K562 (cell line): ENCODE results near the gene CGB8. TPM values are rescaled to one million over a fixed set of nuclear protein-coding genes. Genes with fewer than 3 reads are reported as not detected.

Source experiments
- CHCHD3 ChIP-seq: fragments of 250-450 bp; sonication (Bioruptor Pico); IDR thresholded peaks from 2 replicates; pipeline ENCODE4 v2.1.2; 2022; ENCODE audit warnings: mild to moderate bottlenecking
- EP300 ChIP-seq: IDR thresholded peaks from 2 replicates; pipeline ENCODE4 v1.6.1; 2012; ENCODE audit warnings: low read length, improper control_type of control experiment
- FOXJ2 ChIP-seq: fragments of 200-800 bp; sonication (Bioruptor generic); IDR thresholded peaks from 2 replicates; pipeline ENCODE4 v1.6.1; 2016; ENCODE audit warnings: missing genetic modification characterization, missing compliant biosample characterization
- GTF2F1 ChIP-seq: IDR thresholded peaks from 2 replicates; pipeline ENCODE4 v1.6.1; 2011; ENCODE audit warnings: low read depth, low read length, improper control_type of control experiment
- HEY1 ChIP-seq: fragments of 250-450 bp; sonication (Bioruptor Pico); IDR thresholded peaks from 2 replicates; pipeline ENCODE4 v1.5.0; 2020; ENCODE audit warnings: mild to moderate bottlenecking, moderate library complexity, borderline replicate concordance
- MTA3 ChIP-seq: fragments of 450-650 bp; formaldehyde crosslinking; IDR thresholded peaks from 2 replicates; pipeline ENCODE4 v1.6.1; 2017; ENCODE audit warnings: mild to moderate bottlenecking, borderline replicate concordance
- TOE1 ChIP-seq, 2 experiments: fragments of 450-650 bp in 1 of 2; sonication (generic) in 1 of 2; formaldehyde crosslinking in 1 of 2; IDR thresholded peaks; 2 replicates each; pipeline versions ENCODE4 v1.7.1 to v1.8.0; 2016 to 2022; ENCODE audit warnings: borderline replicate concordance in 2 of 2, mild to moderate bottlenecking in 2 of 2, antibody characterized with exemption in 1 of 2, inconsistent platforms in 1 of 2, low read depth in 1 of 2, missing genetic modification reagents in 1 of 2, moderate library complexity in 1 of 2
- ZFPM2 ChIP-seq: fragments of 250-450 bp; sonication (Bioruptor Pico); IDR thresholded peaks from 2 replicates; pipeline ENCODE4 v1.5.1; 2022; ENCODE audit warnings: mild to moderate bottlenecking
- ZNF174 ChIP-seq: fragments of 250-450 bp; sonication (Bioruptor Pico); IDR thresholded peaks from 2 replicates; pipeline ENCODE4 v1.4.0; 2020; ENCODE audit warnings: mild to moderate bottlenecking
- polyA plus RNA-seq, 8 experiments: library from polyadenylated mRNA; depleted of rRNA in 4 of 8; stranded (reverse) in 5 of 8; unstranded in 3 of 8; fragments of >200 nt; fragmentation: Nextera tagmentation in 2 of 8; fragmentation: Illumina TruSeq in 1 of 8; extraction: Ambion mirVana in 2 of 8; extraction: Trizol in 1 of 8; gene quantifications; 2 replicates each; pipeline versions ENCODE4 v1.2.1 to v1.2.3, GENCODE V29; 2011 to 2014; ENCODE audit warnings: inconsistent platforms in 1 of 8, missing spikeins in 1 of 8
- total RNA-seq, 7 experiments: library from RNA; depleted of rRNA in 6 of 7; stranded (reverse); fragments of >200 nt in 6 of 7; fragmentation: Illumina TruSeq in 2 of 7; extraction: Trizol in 2 of 7; gene quantifications; 2 replicates each; pipeline versions ENCODE4 v1.2.1 to v1.2.3, GENCODE V29; 2011 to 2021; ENCODE audit warnings: low replicate concordance in 1 of 7
- TF ChIP-seq, protein P1 (sequence below), 2 experiments: fragments of 450-650 bp in 1 of 2; sonication (generic) in 1 of 2; formaldehyde crosslinking in 1 of 2; IDR thresholded peaks in 1 of 2; conservative IDR thresholded peaks in 1 of 2; 2 replicates each; pipeline versions ENCODE4 v1.6.1 to v1.8.1; 2016 to 2023; ENCODE audit warnings: mild to moderate bottlenecking in 2 of 2, moderate library complexity in 2 of 2, inconsistent platforms in 1 of 2, missing genetic modification reagents in 1 of 2
- TF ChIP-seq, protein P2 (sequence below), 2 experiments: fragments of 450-650 bp; IDR thresholded peaks; 2 replicates each; pipeline ENCODE4 v1.6.1; 2016
- TF ChIP-seq, protein P3 (sequence below): IDR thresholded peaks from 2 replicates; pipeline ENCODE4 v1.6.1; 2011; ENCODE audit warnings: borderline replicate concordance, low read depth, mild to moderate bottlenecking, moderate library complexity, low read length; ENCODE audit not compliant: insufficient read depth, poor library complexity, severe bottlenecking
- TF ChIP-seq, protein P4 (sequence below): fragments of 150-350 bp; conservative IDR thresholded peaks from 2 replicates; pipeline ENCODE4 v1.6.1; 2014; ENCODE audit warnings: low read length
- TF ChIP-seq, protein P5 (sequence below): sonication (generic); IDR thresholded peaks from 2 replicates; pipeline ENCODE4 v1.6.1; 2016
- TF ChIP-seq, protein P6 (sequence below): fragments of 200-400 bp; formaldehyde crosslinking; IDR thresholded peaks from 2 replicates; pipeline ENCODE4 v1.6.1; 2017; ENCODE audit warnings: mild to moderate bottlenecking, low read depth, low read length, moderate library complexity

CGB8 gene
- total and polyA plus RNA-seq, 9 of the 15 experiments (the other 6 are each of a cell fraction or from before 2014, with no cell fraction given): not detected

DNA sequence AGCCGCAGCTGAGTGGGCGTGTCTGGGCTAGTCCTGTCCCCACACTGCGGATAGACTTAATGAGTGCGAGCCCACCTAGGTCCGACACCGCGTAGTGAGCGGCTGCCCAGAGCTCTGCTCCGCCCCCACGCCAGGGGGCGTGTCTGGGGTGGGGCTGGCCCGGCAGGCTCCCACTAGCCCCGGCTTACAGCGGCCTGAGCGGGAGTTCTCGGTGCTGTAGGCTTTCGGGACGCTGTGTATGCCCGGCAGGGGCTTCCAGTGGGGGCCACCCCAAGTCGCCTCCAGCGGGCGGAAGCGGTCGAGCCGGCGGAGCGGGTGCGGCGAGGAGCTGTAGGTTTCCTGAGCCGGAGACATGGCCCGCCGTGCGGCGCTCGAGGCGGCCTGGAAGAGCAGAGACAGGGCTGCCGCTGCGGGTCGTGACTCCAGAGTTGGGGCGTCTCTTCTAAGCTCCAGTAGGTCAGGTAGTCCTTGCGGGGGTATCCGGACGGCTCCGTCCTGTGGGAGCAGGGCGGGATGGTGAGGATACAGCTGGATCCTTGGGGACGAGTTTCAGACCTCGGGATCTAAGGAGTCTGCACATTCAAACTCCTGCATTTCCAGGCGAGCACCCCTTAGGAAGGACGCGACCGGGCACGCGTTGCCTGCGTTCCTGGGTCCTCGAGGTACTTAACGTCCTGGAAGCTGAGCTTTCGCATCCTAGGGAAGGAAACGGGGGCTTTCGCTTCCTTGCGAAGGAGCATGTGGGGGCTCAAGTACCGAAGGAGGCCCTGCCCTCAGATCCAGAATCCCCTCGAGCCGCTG, 7.4 kb upstream of the CGB8 start (continued):
- TF ChIP-seq, protein P1, sequence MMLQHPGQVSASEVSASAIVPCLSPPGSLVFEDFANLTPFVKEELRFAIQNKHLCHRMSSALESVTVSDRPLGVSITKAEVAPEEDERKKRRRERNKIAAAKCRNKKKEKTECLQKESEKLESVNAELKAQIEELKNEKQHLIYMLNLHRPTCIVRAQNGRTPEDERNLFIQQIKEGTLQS (IDR thresholded peaks at IDR 0.05): no peak
- TF ChIP-seq, protein P1 (CRISPR knock-in tag; conservative IDR thresholded peaks at IDR 0.05): no peak
- TF ChIP-seq, protein P2, sequence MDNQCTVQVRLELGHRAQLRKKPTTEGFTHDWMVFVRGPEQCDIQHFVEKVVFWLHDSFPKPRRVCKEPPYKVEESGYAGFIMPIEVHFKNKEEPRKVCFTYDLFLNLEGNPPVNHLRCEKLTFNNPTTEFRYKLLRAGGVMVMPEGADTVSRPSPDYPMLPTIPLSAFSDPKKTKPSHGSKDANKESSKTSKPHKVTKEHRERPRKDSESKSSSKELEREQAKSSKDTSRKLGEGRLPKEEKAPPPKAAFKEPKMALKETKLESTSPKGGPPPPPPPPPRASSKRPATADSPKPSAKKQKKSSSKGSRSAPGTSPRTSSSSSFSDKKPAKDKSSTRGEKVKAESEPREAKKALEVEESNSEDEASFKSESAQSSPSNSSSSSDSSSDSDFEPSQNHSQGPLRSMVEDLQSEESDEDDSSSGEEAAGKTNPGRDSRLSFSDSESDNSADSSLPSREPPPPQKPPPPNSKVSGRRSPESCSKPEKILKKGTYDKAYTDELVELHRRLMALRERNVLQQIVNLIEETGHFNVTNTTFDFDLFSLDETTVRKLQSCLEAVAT (IDR thresholded peaks at IDR 0.05): no peak
- TF ChIP-seq, protein P3, sequence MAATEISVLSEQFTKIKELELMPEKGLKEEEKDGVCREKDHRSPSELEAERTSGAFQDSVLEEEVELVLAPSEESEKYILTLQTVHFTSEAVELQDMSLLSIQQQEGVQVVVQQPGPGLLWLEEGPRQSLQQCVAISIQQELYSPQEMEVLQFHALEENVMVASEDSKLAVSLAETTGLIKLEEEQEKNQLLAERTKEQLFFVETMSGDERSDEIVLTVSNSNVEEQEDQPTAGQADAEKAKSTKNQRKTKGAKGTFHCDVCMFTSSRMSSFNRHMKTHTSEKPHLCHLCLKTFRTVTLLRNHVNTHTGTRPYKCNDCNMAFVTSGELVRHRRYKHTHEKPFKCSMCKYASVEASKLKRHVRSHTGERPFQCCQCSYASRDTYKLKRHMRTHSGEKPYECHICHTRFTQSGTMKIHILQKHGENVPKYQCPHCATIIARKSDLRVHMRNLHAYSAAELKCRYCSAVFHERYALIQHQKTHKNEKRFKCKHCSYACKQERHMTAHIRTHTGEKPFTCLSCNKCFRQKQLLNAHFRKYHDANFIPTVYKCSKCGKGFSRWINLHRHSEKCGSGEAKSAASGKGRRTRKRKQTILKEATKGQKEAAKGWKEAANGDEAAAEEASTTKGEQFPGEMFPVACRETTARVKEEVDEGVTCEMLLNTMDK: peak; percentile 89
- TF ChIP-seq ZNF174: no peak
- TF ChIP-seq, protein P4, sequence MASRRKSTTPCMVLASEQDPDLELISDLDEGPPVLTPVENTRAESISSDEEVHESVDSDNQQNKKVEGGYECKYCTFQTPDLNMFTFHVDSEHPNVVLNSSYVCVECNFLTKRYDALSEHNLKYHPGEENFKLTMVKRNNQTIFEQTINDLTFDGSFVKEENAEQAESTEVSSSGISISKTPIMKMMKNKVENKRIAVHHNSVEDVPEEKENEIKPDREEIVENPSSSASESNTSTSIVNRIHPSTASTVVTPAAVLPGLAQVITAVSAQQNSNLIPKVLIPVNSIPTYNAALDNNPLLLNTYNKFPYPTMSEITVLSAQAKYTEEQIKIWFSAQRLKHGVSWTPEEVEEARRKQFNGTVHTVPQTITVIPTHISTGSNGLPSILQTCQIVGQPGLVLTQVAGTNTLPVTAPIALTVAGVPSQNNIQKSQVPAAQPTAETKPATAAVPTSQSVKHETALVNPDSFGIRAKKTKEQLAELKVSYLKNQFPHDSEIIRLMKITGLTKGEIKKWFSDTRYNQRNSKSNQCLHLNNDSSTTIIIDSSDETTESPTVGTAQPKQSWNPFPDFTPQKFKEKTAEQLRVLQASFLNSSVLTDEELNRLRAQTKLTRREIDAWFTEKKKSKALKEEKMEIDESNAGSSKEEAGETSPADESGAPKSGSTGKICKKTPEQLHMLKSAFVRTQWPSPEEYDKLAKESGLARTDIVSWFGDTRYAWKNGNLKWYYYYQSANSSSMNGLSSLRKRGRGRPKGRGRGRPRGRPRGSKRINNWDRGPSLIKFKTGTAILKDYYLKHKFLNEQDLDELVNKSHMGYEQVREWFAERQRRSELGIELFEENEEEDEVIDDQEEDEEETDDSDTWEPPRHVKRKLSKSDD: no peak
- TF ChIP-seq, protein P5, sequence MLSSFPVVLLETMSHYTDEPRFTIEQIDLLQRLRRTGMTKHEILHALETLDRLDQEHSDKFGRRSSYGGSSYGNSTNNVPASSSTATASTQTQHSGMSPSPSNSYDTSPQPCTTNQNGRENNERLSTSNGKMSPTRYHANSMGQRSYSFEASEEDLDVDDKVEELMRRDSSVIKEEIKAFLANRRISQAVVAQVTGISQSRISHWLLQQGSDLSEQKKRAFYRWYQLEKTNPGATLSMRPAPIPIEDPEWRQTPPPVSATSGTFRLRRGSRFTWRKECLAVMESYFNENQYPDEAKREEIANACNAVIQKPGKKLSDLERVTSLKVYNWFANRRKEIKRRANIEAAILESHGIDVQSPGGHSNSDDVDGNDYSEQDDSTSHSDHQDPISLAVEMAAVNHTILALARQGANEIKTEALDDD: no peak
- peak; percentile 64; the same call in 1 of the 2 replicates for TF ChIP-seq MTA3
- no peak for TF ChIP-seq EP300
- TF ChIP-seq TOE1 (IDR thresholded peaks at IDR 0.05; ENCODE audit: borderline replicate concordance): no peak
- no peak for TF ChIP-seq TOE1 (CRISPR knock-in tag; IDR thresholded peaks at IDR 0.05; ENCODE audit: borderline replicate concordance, low read depth)
- no peak for TF ChIP-seq GTF2F1
- TF ChIP-seq, protein P6, sequence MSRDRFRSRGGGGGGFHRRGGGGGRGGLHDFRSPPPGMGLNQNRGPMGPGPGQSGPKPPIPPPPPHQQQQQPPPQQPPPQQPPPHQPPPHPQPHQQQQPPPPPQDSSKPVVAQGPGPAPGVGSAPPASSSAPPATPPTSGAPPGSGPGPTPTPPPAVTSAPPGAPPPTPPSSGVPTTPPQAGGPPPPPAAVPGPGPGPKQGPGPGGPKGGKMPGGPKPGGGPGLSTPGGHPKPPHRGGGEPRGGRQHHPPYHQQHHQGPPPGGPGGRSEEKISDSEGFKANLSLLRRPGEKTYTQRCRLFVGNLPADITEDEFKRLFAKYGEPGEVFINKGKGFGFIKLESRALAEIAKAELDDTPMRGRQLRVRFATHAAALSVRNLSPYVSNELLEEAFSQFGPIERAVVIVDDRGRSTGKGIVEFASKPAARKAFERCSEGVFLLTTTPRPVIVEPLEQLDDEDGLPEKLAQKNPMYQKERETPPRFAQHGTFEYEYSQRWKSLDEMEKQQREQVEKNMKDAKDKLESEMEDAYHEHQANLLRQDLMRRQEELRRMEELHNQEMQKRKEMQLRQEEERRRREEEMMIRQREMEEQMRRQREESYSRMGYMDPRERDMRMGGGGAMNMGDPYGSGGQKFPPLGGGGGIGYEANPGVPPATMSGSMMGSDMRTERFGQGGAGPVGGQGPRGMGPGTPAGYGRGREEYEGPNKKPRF: no peak
- no peak for TF ChIP-seq ZFPM2
- TF ChIP-seq FOXJ2 (tag): no peak
- TF ChIP-seq CHCHD3 (CRISPR knock-in tag): no peak
- no peak for TF ChIP-seq HEY1 (CRISPR knock-in tag)
